ENCODE results near the gene CIDEB. TPM values are rescaled to one million over a fixed set of nuclear protein-coding genes. Genes with fewer than 3 reads are reported as not detected.

CIDEB gene
- total and polyA plus RNA-seq, 2 of the 13 experiments (the other 11 are each of a cell fraction or from before 2014, with no cell fraction given): 35.8 to 110 TPM

DNA sequence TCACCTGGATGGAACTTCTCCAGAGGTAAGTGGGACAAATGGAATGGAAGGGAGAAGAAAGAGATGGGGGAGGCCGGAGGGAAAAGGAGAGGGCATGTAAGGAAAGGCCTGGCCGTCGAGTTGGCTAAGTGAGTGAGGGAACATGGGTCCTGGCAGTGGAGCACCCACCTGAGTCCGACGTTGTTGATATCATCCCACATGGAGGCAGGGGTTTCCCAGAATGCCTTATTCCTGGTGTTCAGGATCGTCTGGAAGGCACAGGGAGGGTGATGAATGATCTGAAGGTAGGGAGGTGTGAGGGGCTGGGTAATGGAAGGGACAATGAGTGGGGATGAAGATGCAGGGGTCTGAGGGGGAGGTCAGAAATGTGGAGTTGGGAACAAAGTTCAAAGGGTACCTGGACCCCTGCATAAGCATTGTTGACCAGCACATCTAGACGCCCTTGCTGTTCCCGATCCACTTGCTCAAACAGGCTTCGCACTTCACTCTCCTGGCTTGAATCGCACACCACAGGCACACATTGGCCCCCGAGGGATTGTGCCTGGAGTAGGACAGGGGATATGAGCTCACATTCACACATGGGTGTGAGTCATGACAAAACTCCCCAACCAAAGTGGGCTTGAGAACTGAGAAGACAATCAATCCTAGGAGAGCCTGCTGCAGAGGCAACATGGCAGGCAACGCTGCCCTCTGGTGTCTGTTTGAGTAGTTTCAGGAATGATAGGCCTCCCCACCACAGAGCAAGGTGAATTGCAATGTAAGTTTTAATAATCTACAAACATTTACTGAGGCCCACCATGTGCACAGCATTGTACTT, 11.2 kb downstream of the CIDEB start (continued):
- TF ChIP-seq ZNF720 (CRISPR knock-in tag; IDR thresholded peaks at IDR 0.05) (no peak), ZKSCAN1 (IDR thresholded peaks at IDR 0.05; ENCODE audit: low read length) (no peak), ZNF891 (CRISPR knock-in tag; IDR thresholded peaks at IDR 0.05) (no peak), MXI1 (IDR thresholded peaks at IDR 0.05; ENCODE audit: borderline replicate concordance, low read depth, low read length) (no peak; the same call in 2 of the 3 replicates), ZNF207 (IDR thresholded peaks at IDR 0.05; ENCODE audit: borderline replicate concordance) (no peak), ZBTB8A (CRISPR knock-in tag; IDR thresholded peaks at IDR 0.05; ENCODE audit: borderline replicate concordance, low read depth) (no peak), GATAD1 (CRISPR knock-in tag; IDR thresholded peaks at IDR 0.05) (peak; percentile 71; the same call in 1 of the 2 replicates), ZBTB20 (CRISPR knock-in tag; IDR thresholded peaks at IDR 0.05; ENCODE audit: borderline replicate concordance, low read depth) (peak; percentile 72; the same call in 1 of the 2 replicates), MTF2 (CRISPR knock-in tag; IDR thresholded peaks at IDR 0.05; ENCODE audit: borderline replicate concordance) (no peak), ZNF605 (CRISPR knock-in tag; IDR thresholded peaks at IDR 0.05) (no peak), ZNF484 (CRISPR knock-in tag; IDR thresholded peaks at IDR 0.05; ENCODE audit: borderline replicate concordance, low read depth) (no peak), GATAD2A (CRISPR knock-in tag; IDR thresholded peaks at IDR 0.05) (no peak), CREB1 (IDR thresholded peaks at IDR 0.05) (peak; percentile 22; the same call in 1 of the 2 replicates), CREB1 (CRISPR knock-in tag; IDR thresholded peaks at IDR 0.05) (no peak), ZNF777 (CRISPR knock-in tag; IDR thresholded peaks at IDR 0.05) (no peak), FLYWCH1 (CRISPR knock-in tag; IDR thresholded peaks at IDR 0.05) (no peak)
- TF ChIP-seq, protein P1, sequence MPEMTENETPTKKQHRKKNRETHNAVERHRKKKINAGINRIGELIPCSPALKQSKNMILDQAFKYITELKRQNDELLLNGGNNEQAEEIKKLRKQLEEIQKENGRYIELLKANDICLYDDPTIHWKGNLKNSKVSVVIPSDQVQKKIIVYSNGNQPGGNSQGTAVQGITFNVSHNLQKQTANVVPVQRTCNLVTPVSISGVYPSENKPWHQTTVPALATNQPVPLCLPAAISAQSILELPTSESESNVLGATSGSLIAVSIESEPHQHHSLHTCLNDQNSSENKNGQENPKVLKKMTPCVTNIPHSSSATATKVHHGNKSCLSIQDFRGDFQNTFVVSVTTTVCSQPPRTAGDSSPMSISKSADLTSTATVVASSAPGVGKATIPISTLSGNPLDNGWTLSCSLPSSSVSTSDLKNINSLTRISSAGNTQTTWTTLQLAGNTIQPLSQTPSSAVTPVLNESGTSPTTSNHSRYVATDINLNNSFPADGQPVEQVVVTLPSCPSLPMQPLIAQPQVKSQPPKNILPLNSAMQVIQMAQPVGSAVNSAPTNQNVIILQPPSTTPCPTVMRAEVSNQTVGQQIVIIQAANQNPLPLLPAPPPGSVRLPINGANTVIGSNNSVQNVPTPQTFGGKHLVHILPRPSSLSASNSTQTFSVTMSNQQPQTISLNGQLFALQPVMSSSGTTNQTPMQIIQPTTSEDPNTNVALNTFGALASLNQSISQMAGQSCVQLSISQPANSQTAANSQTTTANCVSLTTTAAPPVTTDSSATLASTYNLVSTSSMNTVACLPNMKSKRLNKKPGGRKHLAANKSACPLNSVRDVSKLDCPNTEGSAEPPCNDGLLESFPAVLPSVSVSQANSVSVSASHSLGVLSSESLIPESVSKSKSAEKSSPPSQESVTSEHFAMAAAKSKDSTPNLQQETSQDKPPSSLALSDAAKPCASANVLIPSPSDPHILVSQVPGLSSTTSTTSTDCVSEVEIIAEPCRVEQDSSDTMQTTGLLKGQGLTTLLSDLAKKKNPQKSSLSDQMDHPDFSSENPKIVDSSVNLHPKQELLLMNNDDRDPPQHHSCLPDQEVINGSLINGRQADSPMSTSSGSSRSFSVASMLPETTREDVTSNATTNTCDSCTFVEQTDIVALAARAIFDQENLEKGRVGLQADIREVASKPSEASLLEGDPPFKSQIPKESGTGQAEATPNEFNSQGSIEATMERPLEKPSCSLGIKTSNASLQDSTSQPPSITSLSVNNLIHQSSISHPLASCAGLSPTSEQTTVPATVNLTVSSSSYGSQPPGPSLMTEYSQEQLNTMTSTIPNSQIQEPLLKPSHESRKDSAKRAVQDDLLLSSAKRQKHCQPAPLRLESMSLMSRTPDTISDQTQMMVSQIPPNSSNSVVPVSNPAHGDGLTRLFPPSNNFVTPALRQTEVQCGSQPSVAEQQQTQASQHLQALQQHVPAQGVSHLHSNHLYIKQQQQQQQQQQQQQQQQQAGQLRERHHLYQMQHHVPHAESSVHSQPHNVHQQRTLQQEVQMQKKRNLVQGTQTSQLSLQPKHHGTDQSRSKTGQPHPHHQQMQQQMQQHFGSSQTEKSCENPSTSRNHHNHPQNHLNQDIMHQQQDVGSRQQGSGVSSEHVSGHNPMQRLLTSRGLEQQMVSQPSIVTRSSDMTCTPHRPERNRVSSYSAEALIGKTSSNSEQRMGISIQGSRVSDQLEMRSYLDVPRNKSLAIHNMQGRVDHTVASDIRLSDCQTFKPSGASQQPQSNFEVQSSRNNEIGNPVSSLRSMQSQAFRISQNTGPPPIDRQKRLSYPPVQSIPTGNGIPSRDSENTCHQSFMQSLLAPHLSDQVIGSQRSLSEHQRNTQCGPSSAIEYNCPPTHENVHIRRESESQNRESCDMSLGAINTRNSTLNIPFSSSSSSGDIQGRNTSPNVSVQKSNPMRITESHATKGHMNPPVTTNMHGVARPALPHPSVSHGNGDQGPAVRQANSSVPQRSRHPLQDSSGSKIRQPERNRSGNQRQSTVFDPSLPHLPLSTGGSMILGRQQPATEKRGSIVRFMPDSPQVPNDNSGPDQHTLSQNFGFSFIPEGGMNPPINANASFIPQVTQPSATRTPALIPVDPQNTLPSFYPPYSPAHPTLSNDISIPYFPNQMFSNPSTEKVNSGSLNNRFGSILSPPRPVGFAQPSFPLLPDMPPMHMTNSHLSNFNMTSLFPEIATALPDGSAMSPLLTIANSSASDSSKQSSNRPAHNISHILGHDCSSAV (CRISPR knock-in tag; IDR thresholded peaks at IDR 0.05; ENCODE audit: borderline replicate concordance): no peak
- TF ChIP-seq, protein P2, sequence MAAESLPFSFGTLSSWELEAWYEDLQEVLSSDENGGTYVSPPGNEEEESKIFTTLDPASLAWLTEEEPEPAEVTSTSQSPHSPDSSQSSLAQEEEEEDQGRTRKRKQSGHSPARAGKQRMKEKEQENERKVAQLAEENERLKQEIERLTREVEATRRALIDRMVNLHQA (CRISPR knock-in tag; IDR thresholded peaks at IDR 0.05): no peak
- TF ChIP-seq, protein P3, sequence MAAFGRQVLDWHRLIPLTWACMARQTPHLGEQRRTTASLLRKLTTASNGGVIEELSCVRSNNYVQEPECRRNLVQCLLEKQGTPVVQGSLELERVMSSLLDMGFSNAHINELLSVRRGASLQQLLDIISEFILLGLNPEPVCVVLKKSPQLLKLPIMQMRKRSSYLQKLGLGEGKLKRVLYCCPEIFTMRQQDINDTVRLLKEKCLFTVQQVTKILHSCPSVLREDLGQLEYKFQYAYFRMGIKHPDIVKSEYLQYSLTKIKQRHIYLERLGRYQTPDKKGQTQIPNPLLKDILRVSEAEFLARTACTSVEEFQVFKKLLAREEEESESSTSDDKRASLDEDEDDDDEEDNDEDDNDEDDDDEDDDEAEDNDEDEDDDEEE (CRISPR knock-in tag; IDR thresholded peaks at IDR 0.05): no peak; the same call in 1 of the 2 replicates

All from HepG2 (cell line).